Fibroblast of the aortic adventitia (primary cell): Measurements from ENCODE around the gene DTD2. TPM values are rescaled to one million over a fixed set of nuclear protein-coding genes. Genes with fewer than 3 reads are reported as not detected.
"Not testable (repeated sequence)": the region's sequence is repeated elsewhere in the genome, so short reads cannot be mapped to it uniquely, and the experiment has no call there.

Source experiments
- DNase-seq: peaks from one replicate; pipeline ENCODE4 v3.0.0-alpha.2; 2010; ENCODE audit warnings: low read depth
- H3K4me3 ChIP-seq: 2 replicates; pipeline ENCODE4 v1.5.1; 2011; ENCODE audit warnings: low read depth, mild to moderate bottlenecking, control low read depth, low read length, moderate library complexity
- CTCF ChIP-seq: IDR thresholded peaks from 2 replicates; pipeline ENCODE4 v1.5.1; 2011; ENCODE audit warnings: mild to moderate bottlenecking, low read length, control low read depth, inconsistent platforms; ENCODE audit not compliant: insufficient read depth
- total RNA-seq: library from RNA; depleted of rRNA; stranded (reverse); fragments of >200 nt; gene quantifications from 2 replicates; pipeline ENCODE4 v1.2.3, GENCODE V29; 2012; ENCODE audit warnings: low replicate concordance

The DTD2 gene
- total RNA-seq, 1 donor, result 44.6 TPM

GRCh38 chr14:31465111-31465510, 7.8 kb upstream of the DTD2 start:
- peak; percentile 83 for DNase-seq
- no peak overlapping the region for H3K4me3 ChIP-seq
- no peak for TF ChIP-seq CTCF

- not testable (repeated sequence) for DNase-seq
Measured at GRCh38 chr14:31462450-31462849, 5.1 kb upstream of the DTD2 start.

DNA sequence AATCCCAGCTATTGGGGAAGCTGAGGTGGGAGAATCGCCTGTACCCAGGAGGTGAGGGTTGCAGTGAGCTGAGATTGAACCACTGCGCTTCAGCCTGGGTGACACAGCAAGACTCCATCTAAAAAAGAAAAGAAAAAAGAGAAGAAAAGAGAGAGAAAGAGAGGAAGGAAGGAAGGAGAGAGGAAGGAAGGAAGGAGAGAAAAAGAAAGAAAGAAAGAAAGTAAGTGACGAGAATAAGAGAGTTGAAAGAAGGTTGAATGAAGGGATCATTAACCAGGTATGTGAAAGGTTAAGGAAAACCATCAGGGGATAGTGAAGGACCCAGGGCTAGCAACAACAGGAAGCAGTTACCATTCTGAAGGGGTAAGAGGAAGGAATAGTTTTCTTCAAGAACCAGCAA, 4.2 kb upstream of the DTD2 start:
- no peak overlapping the region for H3K4me3 ChIP-seq
- TF ChIP-seq CTCF, result no peak
- no peak for DNase-seq

More at GRCh38 chr14:31462450-31462849, 5.1 kb upstream of the DTD2 start:
- H3K4me3 ChIP-seq, result not testable (repeated sequence)

DNA sequence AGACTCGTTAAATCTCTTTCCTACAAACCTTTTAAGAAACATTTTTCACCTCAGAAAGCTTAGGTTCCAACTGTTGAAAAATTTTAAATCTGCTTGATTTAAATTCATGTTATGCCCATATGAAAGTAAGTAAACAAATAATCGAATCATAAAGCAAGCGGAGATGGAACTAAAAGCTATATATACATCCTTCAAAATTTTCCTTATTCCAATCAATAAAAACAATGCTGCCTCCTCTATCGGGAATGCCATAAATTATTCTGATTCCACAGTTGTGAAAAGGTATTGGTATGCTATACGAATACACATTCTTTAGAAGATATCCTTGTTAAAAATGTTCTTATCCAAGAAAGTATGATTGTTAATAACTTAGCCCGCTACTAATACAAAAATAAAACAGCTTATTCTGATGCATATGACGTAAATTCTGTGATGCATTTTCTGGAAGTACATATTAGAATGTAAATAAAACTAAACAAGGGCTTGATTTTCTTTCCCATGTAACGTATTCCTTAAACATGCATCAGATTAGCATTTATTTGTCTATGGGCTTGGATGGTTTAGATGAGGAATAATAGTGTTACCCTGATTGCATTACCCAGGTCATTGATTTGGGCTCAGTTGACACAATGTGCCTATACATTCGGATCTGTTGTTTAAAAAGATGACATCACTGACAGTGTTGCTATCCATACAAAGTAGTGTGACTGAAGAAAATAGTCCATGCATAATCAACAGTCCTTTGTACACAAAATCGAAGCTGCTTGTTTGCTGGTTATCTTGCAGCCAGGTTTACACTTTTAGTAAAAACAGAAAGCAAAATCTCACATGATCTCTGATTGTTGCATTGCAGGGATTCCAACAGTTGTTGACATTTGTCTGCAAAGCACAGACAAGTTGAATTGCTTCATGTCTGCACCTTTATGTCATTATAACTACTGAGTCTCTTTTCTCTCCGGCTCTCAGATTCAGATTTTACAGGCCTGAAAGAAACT, 656 bp upstream of the DTD2 start:
- H3K4me3 ChIP-seq, result peak overlapping the region; percentile 23
- no peak for DNase-seq

GRCh38 chr14:31449971-31450610, 7.2 kb downstream of the DTD2 start:
- no peak overlapping the region for H3K4me3 ChIP-seq
- DNase-seq, result peak; percentile 79
- TF ChIP-seq CTCF, result peak; percentile 68

More for the DNA sequence above, 656 bp upstream of the DTD2 start:
- TF ChIP-seq CTCF, result no peak

- DNase-seq, result no peak
- TF ChIP-seq CTCF, result no peak
- no peak overlapping the region for H3K4me3 ChIP-seq
Measured at GRCh38 chr14:31449136-31449535, 8.2 kb downstream of the DTD2 start.

- no peak for TF ChIP-seq CTCF
- no peak overlapping the region for H3K4me3 ChIP-seq
- DNase-seq, result no peak
Measured at GRCh38 chr14:31445703-31446102, 11.6 kb downstream of the DTD2 start.
